LNCAP (cell line): ENCODE data around the gene CA4.

Source experiments
- TF ChIP-seq, protein P1 (sequence below): fragments of 450-650 bp; IDR thresholded peaks from 2 replicates; pipeline ENCODE4 v1.5.1; 2017; ENCODE audit warnings: mild to moderate bottlenecking

The CA4 gene

DNA sequence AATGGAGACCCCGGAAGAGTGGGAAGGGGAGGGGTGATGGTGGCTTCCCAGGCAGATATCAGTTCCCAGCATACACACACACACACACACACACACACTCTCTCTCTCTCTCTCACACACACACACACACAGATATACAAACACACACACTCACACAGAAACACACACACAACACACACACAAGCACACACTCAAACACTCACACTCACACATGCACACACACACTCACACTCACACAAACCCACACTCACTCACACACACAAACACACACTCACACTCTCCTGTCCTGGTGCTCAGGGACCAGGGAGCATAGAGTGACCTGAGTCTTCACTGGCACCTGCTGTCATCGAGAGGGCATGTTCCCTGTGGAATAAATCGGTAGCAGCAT, 5.6 kb downstream of the CA4 start:
- TF ChIP-seq, protein P1, sequence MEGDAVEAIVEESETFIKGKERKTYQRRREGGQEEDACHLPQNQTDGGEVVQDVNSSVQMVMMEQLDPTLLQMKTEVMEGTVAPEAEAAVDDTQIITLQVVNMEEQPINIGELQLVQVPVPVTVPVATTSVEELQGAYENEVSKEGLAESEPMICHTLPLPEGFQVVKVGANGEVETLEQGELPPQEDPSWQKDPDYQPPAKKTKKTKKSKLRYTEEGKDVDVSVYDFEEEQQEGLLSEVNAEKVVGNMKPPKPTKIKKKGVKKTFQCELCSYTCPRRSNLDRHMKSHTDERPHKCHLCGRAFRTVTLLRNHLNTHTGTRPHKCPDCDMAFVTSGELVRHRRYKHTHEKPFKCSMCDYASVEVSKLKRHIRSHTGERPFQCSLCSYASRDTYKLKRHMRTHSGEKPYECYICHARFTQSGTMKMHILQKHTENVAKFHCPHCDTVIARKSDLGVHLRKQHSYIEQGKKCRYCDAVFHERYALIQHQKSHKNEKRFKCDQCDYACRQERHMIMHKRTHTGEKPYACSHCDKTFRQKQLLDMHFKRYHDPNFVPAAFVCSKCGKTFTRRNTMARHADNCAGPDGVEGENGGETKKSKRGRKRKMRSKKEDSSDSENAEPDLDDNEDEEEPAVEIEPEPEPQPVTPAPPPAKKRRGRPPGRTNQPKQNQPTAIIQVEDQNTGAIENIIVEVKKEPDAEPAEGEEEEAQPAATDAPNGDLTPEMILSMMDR = no peak

DNA sequence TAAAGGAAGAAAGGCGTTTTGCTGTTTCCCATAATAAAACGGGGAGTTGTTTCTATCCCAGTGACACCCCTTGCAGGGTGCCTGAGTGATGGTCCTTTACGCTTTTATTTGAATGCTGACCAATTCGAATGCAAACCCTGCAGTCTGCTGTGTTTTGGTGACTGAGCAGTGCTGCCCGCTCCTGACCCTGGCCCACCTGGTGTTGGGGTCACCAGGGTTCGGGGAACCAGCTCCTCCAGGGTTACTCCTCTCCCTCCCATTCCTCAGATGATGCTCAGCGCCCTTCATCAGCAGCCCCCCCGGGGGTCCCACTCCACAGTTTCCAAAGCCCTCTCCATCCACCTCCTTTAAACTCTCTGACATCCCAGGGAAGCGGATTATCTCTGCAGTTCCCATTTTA, 6.0 kb downstream of the CA4 start:
- TF ChIP-seq, protein P1 = no peak

DNA sequence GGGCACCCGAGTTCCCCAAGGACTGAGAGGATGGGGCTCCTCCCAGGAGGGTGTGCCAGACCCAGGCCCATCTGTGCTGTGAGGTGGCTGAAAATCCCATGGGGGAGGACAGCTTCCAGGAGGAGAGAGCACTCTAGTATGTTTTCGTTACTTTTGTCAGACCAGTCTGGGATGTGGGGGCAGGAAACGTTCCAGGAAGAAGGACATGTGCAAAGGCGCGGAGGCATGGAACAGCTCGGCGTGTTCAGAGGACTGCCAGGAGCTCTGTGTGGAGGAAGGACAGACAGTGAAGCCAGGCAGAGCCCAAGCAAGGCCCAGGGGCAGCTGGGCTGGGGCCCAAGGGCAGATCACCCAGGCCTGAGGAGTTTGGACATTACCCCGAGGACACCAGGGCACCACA, 7.0 kb downstream of the CA4 start:
- TF ChIP-seq, protein P1 = no peak

DNA sequence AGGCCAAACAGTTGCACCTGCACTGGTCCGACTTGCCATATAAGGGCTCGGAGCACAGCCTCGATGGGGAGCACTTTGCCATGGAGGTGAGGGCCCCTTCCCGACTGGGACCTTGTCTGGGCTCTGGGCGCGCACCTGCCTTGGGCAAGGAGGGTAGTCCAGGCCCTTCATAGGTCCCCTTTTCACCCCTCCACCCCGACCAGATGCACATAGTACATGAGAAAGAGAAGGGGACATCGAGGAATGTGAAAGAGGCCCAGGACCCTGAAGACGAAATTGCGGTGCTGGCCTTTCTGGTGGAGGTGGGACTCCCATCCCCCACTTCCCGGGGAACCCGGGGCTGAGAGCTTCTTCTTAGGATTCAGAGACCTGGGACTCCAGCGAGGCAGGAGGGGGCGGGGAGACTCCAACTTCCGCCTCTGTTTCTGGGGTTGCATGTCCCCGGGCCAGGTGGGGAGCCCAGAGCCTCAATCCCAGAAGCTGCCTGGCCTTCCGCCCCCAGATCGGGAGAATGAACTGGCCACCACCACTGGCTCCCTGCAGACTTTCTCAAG, 7.8 kb downstream of the CA4 start:
- TF ChIP-seq, protein P1 = no peak

DNA sequence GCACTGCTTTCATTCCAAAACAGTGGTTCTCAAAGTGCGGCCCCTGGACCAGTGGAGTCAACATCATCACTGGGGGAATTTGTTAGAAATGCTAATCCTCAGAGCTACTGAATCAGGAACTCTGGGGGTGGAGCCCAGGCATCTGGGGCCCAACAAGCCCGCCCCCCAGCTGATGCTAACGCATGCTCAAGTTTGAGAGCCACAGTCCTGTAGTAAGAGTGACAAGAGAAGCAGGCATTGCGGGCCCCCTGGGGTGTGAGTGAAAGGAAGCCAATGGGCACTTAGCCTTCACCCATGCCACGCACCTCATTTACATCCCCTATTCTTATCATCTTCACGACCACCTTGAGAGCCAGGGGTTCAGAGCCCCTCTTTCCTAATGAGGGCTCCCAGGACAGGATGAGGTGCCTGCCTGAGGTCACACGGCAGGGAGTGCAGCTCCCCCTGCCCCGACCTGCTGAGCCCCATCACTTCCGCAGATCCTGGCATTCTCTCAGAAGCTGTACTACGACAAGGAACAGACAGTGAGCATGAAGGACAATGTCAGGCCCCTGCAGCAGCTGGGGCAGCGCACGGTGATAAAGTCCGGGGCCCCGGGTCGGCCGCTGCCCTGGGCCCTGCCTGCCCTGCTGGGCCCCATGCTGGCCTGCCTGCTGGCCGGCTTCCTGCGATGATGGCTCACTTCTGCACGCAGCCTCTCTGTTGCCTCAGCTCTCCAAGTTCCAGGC, 9.1 kb downstream of the CA4 start:
- TF ChIP-seq, protein P1 = no peak

DNA sequence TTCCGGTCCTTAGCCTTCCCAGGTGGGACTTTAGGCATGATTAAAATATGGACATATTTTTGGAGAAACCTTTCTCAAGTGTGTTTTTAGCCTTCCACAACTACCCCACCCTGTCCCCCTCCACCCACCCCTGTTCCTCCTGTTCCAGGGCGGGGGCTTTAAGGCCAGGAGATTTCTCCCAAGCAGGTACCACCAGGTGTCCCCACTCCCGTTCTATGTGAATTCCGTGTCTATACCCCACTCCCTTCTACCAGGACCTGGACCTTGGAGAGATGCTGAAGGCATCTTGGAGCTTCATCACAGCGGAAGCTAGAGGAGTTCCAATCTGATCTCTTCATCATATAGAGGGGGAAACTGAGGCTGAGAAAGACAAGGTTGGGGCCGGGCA, 9.7 kb downstream of the CA4 start:
- TF ChIP-seq, protein P1 = no peak

DNA sequence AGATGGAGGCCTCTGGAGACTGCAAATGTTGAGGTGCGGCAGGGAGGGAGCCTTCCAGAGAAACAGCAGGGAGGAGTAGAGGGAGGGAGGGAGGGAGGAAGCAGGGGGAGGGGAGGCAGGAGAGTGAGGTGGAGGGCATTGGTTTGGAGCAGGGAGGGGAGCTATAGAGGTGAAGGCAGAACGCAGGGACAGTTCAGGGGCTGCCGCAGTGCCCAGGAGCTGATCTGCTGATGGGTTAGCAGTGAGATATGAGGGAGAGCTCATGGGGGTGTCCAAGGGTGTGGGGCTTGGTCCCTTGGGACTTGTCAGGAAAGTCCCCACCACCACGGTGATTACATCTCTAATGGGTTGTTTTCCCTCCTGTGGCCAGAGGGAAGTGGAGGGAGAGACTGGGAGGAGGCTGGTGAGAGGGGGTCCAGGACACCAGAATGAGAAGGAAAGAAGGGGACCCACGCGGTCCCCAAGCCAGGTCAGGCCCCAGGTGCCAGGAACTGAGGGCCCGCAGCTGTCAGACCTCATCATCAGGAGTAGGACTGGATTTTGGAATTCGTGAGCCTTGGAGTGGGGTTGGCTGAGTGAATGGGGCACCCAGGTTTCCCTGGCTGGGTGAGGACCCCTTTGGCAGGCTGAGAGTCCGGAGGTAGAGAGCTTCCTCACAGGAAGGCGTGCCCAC, 11.2 kb downstream of the CA4 start:
- TF ChIP-seq, protein P1 = no peak
